Right lung (tissue), 5 donors: Measurements from ENCODE around the gene DLX3. TPM values are rescaled to one million over a fixed set of nuclear protein-coding genes. Genes with fewer than 3 reads are reported as not detected.

ENCODE experiments used
- DNase-seq, 2 donors: peaks; one replicate each; pipeline ENCODE4 v3.0.0-alpha.2; 2013
- polyA plus RNA-seq, 5 donors: library from polyadenylated mRNA; unstranded; fragments of 120-200 nt; gene quantifications; one replicate each; pipeline versions ENCODE4 v1.2.1 to v1.2.3, GENCODE V29; 2013; ENCODE audit warnings: inconsistent platforms in 1 of 5, low replicate concordance in 1 of 5; ENCODE audit not compliant: insufficient read length in 5 of 5, insufficient read depth in 1 of 5

DLX3 gene
- polyA plus RNA-seq, 5 donors = 1.4 to 1.8 (median 1.7) TPM

DNA sequence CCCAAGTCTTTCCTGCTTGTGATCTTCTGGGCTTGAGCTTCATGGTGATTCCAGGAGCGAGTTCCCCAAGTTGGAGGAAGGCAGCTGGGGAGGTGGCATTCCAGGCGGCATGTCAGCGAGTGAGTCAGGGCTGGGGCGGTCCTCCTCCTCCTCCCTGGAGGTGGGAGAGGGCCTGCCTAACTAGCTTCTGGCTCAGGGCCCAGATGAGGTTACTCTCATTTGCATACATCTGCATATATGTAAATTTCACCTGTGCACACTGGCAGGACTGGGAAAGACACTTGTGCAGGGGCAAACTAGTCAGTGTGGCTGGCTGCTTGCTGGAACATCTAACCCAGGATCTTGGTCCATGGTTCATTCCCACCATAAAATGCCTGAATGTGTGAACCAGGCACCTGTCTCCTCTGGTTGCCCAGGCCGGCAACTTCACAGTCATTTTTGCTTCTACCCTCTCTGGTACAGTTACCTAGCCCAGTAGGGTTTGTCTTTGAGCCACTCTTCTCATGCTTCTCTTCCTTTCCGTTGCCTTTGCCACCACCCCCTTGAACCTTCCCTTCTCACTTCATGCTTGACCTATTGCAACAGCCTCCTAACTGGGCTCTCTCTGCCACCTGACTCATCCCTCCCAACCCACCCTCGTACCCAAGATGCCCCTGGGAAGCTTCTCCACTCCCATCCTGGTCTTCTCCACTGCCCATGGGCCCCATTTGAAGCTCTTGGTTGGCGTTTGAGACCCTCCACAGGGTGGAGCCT is 35.7 kb downstream of the DLX3 start:
- no peak for DNase-seq

DNA sequence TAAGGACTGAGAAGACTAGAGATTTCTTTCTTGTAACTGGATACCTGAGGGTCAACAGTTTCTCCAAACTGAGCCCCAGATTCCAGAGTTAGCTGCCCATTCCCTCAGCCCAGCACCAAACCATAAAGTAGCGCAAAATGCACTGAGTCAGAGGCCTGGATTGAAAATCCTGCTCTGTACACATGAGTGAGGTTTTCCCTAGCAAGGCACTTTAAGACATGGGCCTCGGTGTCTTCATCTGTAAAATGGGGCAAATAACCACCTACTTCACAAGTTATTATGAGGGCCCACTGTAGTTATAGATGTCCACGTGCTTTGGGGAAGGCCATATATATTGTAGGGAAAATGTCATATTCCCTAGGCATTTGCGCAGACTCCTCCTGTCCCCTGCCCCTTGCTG is 36.3 kb downstream of the DLX3 start:
- DNase-seq = no peak

DNA sequence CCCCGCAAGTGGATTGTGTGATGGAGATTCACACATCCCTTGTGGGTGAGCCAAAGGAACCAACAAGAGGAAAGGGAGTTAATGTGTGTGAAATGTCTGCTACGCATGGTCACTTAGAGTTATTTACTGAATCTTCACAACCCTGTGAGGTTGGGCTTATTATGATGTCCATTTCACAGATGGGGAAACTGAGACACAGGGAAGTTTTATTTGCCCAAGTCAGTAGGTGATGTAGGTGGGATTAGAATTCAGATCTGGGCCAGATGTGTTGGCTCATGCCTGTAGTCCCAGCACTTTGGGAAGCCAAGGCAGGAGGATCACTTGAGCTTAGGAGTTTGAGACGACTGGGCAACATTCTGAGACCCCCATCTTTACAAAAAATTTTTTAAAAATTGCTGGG is 37.7 kb downstream of the DLX3 start:
- DNase-seq = no peak

DNA sequence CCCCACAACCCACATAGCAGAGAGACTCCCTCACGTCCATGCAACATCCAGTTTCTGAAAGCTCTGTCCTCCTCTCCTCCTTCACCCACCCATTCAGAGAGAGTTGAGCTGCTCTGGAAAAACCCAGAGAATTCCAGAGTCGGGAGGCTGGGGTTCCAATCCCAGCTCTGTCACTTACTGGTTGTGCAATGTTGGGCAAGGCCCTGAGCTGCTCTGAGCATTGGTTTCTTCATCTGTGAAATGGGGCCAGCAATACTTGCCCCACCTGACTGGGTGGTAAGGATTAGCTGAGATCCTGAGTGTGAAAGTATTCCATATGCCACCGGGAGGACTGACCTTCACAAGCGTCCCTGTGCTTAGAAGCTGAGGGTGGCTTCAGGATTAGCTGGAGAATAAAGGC is 38.2 kb downstream of the DLX3 start:
- DNase-seq = no peak

DNA sequence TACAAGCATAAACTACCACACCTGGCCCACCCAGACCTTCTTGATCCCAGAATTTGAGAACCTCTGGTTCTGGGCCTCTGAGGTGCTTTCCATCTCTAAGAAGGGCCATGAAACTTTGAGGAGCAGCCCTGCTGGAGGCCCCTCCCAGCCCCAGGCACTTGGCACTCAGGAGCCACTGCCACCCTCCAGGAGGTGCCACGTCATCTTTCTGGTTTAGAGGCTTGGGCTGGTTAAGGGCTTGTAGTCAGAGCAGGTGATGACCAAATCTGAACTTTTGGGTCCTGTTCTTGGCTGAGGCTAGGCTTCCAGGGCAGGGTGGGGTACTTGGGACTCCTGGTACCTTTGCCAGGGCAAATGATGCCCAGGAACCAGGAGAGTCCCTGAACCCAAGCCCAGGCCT is 39.9 kb downstream of the DLX3 start:
- no peak for DNase-seq

DNA sequence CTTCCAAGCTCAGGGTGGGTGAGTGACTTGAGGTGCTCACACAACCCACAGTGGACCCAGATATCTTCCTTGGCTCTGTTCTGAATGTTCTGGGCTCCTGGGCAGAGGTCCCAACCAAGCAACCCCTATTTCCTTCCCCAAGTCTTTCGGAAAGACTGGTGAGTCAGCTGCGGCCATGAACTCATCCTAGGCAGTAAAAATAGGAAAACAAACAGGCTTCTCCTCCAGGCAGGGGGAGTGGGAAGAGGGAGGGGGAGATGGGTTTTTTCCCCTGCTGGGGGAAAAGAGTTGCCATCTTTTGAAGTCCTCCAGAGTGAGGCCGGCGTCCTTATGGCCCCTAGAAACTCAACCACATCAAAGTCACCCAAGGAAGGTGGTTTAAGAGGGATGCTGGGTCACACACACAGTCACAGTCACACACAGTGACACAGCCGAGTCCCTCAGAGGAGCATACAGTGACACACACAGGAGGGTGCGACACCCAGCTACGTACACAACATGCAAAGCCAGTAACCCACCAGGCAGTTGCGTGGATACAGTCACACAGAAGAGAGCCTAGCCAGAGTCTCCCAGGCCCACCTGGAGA is 42.0 kb downstream of the DLX3 start:
- DNase-seq = no peak

DNA sequence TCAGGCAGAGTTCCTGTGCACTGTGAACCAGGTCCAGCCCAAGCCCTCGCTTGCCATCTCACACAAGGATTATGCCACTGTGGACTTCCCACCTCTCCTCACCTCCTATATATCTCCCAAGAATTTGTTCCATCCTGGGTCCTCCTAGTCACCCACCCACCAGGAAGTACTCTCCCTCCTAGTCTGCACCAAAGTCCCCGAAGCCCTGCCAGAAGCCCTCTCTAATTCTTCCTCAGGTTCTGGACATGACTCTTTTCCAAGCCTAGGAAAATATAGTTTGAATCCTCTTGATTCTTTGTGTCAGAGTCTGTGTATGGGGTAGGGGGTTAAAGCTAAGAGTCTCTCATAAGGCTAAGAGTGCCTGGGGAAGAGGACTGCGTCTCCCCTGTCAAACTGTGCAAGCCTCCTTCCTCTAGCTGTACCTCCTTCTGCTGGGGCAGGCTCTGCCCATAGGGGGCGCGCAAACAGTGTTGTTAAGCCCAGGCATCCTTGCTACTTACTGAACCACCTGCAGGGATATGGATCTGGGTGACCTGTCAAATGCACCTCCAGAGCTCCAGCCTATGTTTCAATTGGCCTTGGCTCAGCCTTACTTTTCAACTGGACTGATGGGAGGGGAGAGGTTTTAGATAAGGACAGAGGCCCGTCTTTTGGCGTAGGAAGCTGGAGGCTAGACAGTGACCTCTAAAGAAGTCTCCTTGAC is 42.7 kb downstream of the DLX3 start:
- no peak for DNase-seq

DNA sequence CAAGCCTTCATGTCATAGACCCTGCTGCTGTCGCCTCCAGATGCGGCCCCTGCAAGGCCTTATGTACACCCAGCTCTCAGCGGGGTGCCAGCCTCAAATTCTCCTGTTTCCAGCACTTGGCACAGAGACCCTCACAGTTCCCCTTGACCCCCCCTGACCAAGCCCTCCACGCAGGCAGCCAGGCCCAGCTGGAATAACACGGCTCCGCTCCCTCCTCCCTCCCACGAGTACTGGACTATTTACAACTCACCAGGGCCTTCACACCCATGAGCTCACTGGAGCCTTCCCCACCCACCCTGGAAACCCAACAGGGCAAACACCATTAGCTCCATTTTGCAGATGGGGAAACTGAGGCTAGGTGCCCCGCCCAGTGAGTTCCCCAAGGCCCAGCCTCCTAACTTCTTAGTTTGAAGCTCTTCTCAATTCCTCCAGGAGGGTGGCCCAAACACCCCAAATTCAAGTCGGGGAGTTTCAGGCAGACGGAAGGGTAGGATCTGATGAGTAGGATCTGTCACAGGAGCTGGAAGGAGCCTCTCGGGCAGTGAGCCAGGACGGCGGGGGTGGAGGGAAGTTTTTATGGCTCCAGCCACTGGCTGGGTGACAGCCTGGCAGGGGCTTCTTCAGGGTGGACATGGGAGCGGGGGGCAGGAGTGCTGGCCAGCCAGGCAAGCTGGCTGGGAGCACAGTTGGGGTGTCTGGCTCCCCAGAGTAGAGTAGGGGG is 43.5 kb downstream of the DLX3 start:
- DNase-seq = no peak

DNA sequence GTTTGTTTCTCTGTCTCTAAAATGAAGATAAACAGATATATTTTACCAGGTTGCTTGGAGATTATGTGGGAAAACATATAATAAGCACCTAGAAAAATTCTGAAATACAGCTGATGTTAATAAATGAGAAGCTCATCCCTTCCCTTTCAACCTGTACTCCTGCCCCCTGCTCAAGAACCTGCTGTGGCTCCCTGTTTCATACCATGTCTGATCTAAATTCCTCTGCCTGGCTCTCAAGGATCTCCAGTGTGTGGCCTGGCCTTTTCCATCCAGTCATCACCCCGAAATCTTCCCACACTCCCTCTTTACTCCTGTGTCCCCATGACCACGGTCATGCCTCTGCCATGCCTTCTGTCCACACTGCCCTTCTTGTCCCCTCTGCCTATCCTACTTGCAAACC is 45.4 kb downstream of the DLX3 start:
- DNase-seq = no peak

DNA sequence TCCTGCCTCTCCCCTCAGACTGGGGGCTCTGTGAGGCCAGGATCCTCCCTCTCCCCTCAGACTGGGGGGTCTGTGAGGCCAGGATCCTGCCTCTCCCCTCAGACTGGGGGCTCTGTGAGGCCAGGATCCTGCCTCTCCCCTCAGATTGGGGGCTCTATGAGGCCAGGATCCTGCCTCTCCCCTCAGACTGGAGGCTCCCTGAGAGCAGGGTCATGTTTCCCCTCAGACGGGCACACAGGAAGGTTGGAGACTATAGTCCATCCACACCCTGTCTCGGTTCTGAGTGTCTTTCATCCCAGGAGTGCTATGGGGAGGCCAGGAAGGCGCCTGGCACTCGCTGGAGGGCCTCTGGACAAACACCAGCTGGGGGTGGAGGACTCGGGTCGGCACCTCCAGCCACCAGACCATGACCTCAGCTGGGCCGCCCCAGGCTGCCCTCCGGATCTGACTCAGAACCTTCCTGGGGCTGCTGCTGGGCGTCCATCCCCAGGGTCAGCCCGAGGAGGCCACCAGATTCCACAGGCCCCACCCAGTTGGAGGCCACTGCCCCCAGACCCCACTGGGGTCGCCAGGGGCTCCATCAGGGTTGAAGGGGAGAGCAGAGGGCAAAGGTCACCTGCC is 48.0 kb downstream of the DLX3 start:
- DNase-seq = no peak

DNA sequence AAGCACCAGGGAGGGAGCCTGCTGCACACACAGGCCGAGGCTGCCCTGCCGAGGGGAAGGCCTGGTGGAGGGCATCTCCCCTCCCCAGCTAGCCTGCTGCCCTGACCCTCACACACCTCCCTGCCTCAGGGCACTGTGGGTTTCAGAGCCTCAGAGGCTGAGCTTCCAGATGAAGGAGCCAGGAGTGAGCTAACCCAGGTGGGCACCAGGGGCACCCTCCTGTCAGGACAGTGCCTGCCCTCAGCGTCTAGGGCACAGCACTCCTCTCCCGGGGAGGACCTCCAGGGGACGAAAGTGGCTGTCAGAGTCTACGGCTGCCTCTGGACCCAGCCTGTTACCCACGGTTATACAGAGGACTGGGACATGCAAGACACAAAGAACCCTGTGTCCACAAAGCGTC is 48.8 kb downstream of the DLX3 start:
- no peak for DNase-seq

DNA sequence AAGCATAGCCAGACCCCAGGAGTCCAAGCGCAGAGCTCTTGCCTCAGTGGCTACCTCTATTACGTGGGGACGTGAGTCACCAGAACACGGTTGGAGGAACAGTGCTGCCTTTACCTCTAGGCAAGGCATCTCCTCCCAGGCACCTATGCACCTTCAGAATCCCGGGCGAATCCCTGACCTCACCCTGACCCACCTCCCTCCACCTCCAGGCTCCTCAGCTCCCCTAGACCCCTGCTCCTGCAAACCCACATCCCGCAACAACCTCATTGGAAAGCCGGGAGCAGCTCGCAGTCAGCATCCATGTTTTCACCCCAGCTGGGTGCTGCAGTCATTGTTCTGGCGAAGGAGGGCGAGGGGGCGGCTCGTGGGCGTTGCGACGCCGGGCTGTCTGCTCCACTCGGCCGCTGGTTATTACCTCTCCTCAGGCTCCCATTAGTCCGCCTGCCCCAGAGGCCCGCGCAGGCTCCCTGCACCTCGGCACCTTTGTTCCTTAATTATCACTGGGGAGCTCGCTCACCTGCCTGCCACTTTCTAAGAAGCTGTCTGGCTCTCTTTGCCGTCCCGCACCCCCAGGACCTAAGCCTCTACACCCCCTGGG is 50.7 kb downstream of the DLX3 start:
- DNase-seq = no peak

DNA sequence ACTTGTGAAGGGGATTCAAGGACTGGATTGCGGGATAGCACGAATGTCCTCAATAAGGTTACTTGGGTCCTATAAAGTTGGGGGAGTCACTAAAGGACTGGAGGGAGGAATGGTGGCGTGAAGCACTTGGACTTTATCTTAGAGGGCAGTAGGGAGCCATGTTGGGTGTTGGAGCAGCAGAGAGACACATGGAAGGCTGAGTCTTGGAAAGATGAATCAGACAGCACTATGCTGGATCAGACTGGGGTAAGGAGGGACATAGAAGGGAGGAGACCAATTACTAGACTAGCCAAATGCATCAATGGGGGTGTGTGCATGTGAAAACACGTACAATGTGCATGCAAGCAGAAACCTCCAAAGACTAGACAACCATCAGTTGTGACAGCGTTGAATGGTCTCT is 52.1 kb downstream of the DLX3 start:
- DNase-seq = no peak

DNA sequence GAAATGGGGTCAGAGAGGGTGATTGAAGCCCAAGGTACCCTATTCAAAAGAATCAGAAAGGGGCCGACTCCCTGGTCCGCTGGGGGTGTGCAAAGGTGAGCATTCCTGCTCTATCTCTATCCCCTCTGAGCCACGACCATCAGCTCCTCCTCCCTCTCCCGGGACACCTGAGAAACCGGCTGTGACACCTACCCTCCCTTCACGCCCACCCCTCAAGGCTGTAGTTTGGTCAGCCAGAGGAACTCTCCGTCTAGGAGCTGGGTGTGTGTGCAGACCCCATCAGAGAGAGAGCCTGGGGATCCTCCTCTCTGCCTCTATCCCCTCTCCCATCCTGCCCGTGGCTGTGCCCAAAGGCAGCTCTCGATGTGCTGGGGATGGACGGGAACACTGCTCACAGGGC is 53.6 kb downstream of the DLX3 start:
- no peak for DNase-seq

Other genes starting within 250 kb of the DLX3 start
- 10 to 100 TPM; 22.1 to 30.2 (median 27.2) TPM for gene FAM117A, start 231.1 kb downstream of the DLX3 start, polyA plus RNA-seq
- 10 to 100 TPM; 39.5 to 53.5 (median 51.3) TPM for gene KAT7, start 206.5 kb downstream of the DLX3 start, polyA plus RNA-seq
- under 1 TPM; 0.33 to 0.91 (median 0.53) TPM for gene TAC4, start 147.2 kb downstream of the DLX3 start, polyA plus RNA-seq
- 1 to 10 TPM in 4 of 5 donors, under 1 TPM in 1; 0.80 to 2.0 (median 1.4) TPM for gene DLX4, start 26.0 kb downstream of the DLX3 start, polyA plus RNA-seq
- 10 to 100 TPM; 39.0 to 66.3 (median 46.6) TPM for gene ITGA3, start 60.9 kb upstream of the DLX3 start, polyA plus RNA-seq
- 10 to 100 TPM; 59.5 to 77.4 (median 70.6) TPM for gene PDK2, start 100.1 kb upstream of the DLX3 start, polyA plus RNA-seq
- gene SAMD14, start 134.9 kb upstream of the DLX3 start, polyA plus RNA-seq = 10 to 100 TPM; 13.3 to 19.7 (median 16.6) TPM
- gene PPP1R9B, start 155.5 kb upstream of the DLX3 start, polyA plus RNA-seq = 10 to 100 TPM; 42.6 to 67.3 (median 50.7) TPM
- gene SGCA, start 170.8 kb upstream of the DLX3 start, polyA plus RNA-seq = 10 to 100 TPM in 1 of 5 donors, 1 to 10 TPM in 4; 3.1 to 19.0 (median 3.6) TPM
- 1,000 to 10,000 TPM in 1 of 5 donors, 100 to 1,000 TPM in 4; 464 to 1,084 (median 515) TPM for gene COL1A1, start 206.4 kb upstream of the DLX3 start, polyA plus RNA-seq